Fibroblast of skin of back (primary cell): Measurements from ENCODE around the gene IFNA14.
"Not testable (repeated sequence)": the region's sequence is repeated elsewhere in the genome, so short reads cannot be mapped to it uniquely, and the experiment has no call there.

Experiments used
- DNase-seq: peaks from one replicate; pipeline ENCODE4 v3.0.0-alpha.2; 2013

Gene IFNA14

GRCh38 chr9:21213411-21214326 lies 26.1 kb downstream of the IFNA14 start:
- DNase-seq: not testable (repeated sequence)

- DNase-seq: not testable (repeated sequence)
Observed at GRCh38 chr9:21212160-21212559, 27.6 kb downstream of the IFNA14 start.

- not testable (repeated sequence) for DNase-seq
Observed at GRCh38 chr9:21210782-21211181, 29.0 kb downstream of the IFNA14 start.

- no peak for DNase-seq
Observed at GRCh38 chr9:21210311-21210710, 29.5 kb downstream of the IFNA14 start.

- DNase-seq: not testable (repeated sequence)
Observed at GRCh38 chr9:21207043-21207442, 32.8 kb downstream of the IFNA14 start, which contains the start of gene IFNA10. TSS of gene IFNA10 (minus strand) at chr9:21207143. CDS start at chr9:21207097, 46 bp downstream.

- no peak for DNase-seq
Observed at GRCh38 chr9:21205204-21205603, 34.6 kb downstream of the IFNA14 start.

GRCh38 chr9:21202105-21202504 lies 37.7 kb downstream of the IFNA14 start, which contains the start of gene IFNA7:
TSS of gene IFNA7 (minus strand) at chr9:21202205. CDS start at chr9:21202165, 40 bp downstream.
- not testable (repeated sequence) for DNase-seq

GRCh38 chr9:21194867-21195776 lies 44.7 kb downstream of the IFNA14 start:
- peak; percentile 4 for DNase-seq
